ENCODE results near the gene JAG2.

DNA sequence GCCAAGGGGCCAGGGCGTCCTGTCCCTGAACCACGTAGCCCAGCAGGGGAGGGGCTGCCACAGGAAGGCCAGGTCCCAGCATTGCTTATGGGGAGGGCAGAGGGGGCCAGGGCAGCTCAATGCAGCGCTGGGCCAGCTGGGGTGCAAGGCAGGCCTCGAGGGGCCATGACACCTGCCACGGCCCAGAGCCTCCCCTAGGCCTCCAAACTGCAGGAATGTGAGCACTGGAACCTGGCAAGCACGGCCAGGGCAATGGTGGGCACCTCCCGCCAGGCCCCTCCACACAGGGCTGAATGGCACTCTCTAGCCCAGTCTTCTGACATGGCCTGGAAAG is 70.8 kb downstream of the JAG2 start:
- TF ChIP-seq, protein P1, sequence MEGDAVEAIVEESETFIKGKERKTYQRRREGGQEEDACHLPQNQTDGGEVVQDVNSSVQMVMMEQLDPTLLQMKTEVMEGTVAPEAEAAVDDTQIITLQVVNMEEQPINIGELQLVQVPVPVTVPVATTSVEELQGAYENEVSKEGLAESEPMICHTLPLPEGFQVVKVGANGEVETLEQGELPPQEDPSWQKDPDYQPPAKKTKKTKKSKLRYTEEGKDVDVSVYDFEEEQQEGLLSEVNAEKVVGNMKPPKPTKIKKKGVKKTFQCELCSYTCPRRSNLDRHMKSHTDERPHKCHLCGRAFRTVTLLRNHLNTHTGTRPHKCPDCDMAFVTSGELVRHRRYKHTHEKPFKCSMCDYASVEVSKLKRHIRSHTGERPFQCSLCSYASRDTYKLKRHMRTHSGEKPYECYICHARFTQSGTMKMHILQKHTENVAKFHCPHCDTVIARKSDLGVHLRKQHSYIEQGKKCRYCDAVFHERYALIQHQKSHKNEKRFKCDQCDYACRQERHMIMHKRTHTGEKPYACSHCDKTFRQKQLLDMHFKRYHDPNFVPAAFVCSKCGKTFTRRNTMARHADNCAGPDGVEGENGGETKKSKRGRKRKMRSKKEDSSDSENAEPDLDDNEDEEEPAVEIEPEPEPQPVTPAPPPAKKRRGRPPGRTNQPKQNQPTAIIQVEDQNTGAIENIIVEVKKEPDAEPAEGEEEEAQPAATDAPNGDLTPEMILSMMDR (IDR thresholded peaks at IDR 0.05; ENCODE audit: insufficient read depth, low read length): no peak
- TF ChIP-seq GABPA (IDR thresholded peaks at IDR 0.05; ENCODE audit: low read depth): no peak

All from HL-60 (cell line).